Mesothelial cell of epicardium (in vitro differentiated cells): ENCODE measurements around the gene ADGRF5. TPM values are rescaled to one million over a fixed set of nuclear protein-coding genes. Genes with fewer than 3 reads are reported as not detected.

Experiments used
- DNase-seq, 2 experiments: peaks; one replicate each; pipeline ENCODE4 v3.0.0; 2021; ENCODE audit warnings: low spot score in 2 of 2; ENCODE audit not compliant: unreplicated experiment in 2 of 2
- H3K27ac Mint-ChIP-seq: 2 replicates; pipeline ENCODE4 v1.8.0; 2021; ENCODE audit warnings: mixed read lengths
- H3K27me3 Mint-ChIP-seq: 2 replicates; pipeline ENCODE4 v1.8.0; 2021; ENCODE audit warnings: low read depth, mixed read lengths
- H3K36me3 Mint-ChIP-seq: 2 replicates; pipeline ENCODE4 v1.8.0; 2021; ENCODE audit warnings: mixed read lengths
- H3K4me1 Mint-ChIP-seq: 2 replicates; pipeline ENCODE4 v1.8.0; 2021; ENCODE audit warnings: mixed read lengths
- H3K4me3 Mint-ChIP-seq: 2 replicates; pipeline ENCODE4 v1.8.0; 2021; ENCODE audit warnings: mild to moderate bottlenecking, moderate library complexity, mixed read lengths
- H3K9me3 Mint-ChIP-seq: 2 replicates; pipeline ENCODE4 v1.8.0; 2021; ENCODE audit warnings: mixed read lengths
- total RNA-seq: library from RNA; stranded (reverse); gene quantifications from 3 replicates; pipeline ENCODE4 v1.2.1, GENCODE V29; 2021
- TF ChIP-seq, protein P1 (sequence below): fragments of 200-600 bp; sonication (generic); IDR thresholded peaks from one replicate; pipeline ENCODE4 v1.5.0; 2021; ENCODE audit warnings: antibody characterized with exemption; ENCODE audit not compliant: unreplicated experiment

Gene ADGRF5
- total RNA-seq, 1 donor from 2014 or later, result 0.16 TPM

DNA sequence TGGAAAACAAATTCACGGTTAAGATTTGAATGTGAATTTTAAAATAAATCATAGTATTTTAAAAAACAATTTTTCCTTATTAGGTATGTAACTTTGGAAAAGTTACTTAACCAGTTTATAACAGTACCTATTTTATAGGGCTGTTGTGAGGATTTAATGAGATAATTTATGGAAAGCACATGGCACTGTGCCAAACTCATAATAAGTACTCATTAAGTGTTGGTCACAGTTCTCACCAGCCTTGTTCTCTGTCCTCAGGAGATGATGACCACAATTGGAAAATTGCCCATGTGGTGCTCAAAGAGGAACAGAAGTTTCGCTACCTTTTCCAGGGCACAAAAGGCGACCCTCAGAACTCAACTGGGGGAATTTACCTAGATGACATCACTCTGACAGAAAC, 88.9 kb downstream of the ADGRF5 start:
- TF ChIP-seq, protein P1, sequence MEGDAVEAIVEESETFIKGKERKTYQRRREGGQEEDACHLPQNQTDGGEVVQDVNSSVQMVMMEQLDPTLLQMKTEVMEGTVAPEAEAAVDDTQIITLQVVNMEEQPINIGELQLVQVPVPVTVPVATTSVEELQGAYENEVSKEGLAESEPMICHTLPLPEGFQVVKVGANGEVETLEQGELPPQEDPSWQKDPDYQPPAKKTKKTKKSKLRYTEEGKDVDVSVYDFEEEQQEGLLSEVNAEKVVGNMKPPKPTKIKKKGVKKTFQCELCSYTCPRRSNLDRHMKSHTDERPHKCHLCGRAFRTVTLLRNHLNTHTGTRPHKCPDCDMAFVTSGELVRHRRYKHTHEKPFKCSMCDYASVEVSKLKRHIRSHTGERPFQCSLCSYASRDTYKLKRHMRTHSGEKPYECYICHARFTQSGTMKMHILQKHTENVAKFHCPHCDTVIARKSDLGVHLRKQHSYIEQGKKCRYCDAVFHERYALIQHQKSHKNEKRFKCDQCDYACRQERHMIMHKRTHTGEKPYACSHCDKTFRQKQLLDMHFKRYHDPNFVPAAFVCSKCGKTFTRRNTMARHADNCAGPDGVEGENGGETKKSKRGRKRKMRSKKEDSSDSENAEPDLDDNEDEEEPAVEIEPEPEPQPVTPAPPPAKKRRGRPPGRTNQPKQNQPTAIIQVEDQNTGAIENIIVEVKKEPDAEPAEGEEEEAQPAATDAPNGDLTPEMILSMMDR, result no peak
- Mint-ChIP-seq H3K27ac (no peak overlapping the region), H3K27me3 (peaks cover 8% of the 10 kb centered on the region), H3K9me3 (no peaks in the 10 kb centered on the region), H3K4me1 (peaks cover 2% of the 10 kb centered on the region), H3K4me3 (no peak overlapping the region), H3K36me3 (no peaks in the 10 kb centered on the region)
- no peak for DNase-seq

DNA sequence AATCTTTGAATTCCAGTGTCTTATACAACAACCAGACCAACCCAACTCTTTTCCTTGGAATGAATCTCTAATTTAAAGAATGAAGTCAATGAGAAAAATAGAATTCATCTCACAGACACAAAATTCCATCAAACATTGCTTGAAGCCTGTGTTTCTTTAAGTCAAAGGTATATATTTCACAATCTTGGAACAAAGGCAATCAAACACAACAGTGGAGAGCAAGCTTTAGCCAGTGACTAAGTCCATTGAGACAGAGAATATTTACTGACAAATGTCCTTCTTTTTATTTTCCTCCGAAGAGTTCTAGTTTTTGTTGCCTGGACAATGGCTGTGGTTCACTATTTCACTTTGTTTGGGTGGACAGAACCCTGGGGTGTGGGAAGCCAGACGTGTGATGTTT, 92.8 kb downstream of the ADGRF5 start:
- TF ChIP-seq, protein P1, result no peak
- Mint-ChIP-seq H3K4me3 (no peak overlapping the region), H3K27ac (no peak overlapping the region), H3K9me3 (no peaks in the 10 kb centered on the region), H3K36me3 (no peaks in the 10 kb centered on the region), H3K27me3 (peaks cover 10% of the 10 kb centered on the region), H3K4me1 (peaks cover 2% of the 10 kb centered on the region)
- DNase-seq, result no peak

DNA sequence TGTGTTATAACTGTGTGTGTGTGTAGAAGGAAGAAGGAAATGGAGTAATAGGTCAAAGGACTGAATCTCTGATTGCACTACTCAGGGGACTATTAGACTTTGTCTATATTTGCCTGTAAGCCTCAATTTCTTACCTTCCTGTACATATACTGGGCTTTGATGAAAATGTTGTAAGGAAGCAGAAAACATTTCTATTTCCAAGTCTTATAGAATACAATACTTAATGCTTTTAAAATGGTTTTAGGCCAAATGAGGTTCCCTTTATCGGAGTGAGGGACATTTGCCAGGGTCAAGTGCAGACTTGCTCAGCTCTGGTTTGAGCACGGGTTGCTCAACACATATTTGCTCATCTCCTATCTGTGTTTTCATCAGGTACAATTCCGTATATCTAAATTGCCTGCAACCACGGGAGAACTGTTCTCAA, 100.3 kb downstream of the ADGRF5 start:
- no peaks in the 10 kb centered on the region for H3K9me3 Mint-ChIP-seq
- H3K4me1 Mint-ChIP-seq, result peaks cover 25% of the 10 kb centered on the region
- H3K36me3 Mint-ChIP-seq, result no peaks in the 10 kb centered on the region
- no peak overlapping the region for H3K4me3 Mint-ChIP-seq
- DNase-seq, result no peak
- H3K27ac Mint-ChIP-seq, result no peak overlapping the region
- TF ChIP-seq, protein P1, result no peak
- no peaks in the 10 kb centered on the region for H3K27me3 Mint-ChIP-seq

DNA sequence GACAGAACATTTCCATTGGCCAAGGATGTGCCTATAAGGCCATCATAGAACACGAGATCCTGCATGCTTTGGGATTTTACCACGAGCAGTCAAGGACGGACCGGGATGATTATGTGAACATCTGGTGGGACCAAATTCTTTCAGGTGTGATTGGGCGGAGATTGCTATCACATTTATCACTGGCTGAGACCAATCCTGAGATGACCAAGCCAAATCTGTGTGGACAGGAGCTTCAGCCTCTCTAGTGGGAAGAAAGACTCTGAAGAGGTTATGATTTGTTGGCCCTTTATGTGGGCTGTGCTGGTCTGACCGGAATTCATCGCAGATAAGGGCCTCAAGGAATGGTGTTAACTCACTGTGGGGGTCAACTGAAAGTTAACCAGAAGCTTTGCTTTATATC, 102.2 kb downstream of the ADGRF5 start:
- TF ChIP-seq, protein P1, result no peak
- H3K36me3 Mint-ChIP-seq, result no peaks in the 10 kb centered on the region
- DNase-seq, result no peak
- H3K27me3 Mint-ChIP-seq, result no peaks in the 10 kb centered on the region
- no peak overlapping the region for H3K27ac Mint-ChIP-seq
- no peak overlapping the region for H3K4me3 Mint-ChIP-seq
- peaks cover 25% of the 10 kb centered on the region for H3K4me1 Mint-ChIP-seq
- peaks cover 3% of the 10 kb centered on the region for H3K9me3 Mint-ChIP-seq

DNA sequence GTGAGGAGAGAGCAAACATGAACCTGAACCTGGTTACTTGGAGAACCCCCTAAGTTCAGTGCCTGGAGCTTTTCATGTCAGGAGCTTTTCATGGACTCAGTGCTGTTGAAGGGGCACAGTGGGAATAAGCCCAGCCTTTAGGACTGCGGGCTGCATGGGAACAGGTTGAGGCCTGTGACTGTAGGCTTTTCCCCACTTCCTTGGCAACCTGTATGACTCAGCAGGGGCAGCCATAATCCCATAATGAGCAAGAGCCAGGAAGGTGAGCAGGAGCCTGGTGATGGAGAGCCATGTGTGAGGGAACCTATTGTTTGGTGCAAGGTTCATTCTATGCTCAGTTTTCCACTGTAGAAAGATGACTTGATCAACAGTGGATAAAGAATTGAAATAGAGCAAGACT, 105.1 kb downstream of the ADGRF5 start:
- Mint-ChIP-seq H3K27me3 (no peaks in the 10 kb centered on the region), H3K27ac (no peak overlapping the region)
- no peak for DNase-seq

DNA sequence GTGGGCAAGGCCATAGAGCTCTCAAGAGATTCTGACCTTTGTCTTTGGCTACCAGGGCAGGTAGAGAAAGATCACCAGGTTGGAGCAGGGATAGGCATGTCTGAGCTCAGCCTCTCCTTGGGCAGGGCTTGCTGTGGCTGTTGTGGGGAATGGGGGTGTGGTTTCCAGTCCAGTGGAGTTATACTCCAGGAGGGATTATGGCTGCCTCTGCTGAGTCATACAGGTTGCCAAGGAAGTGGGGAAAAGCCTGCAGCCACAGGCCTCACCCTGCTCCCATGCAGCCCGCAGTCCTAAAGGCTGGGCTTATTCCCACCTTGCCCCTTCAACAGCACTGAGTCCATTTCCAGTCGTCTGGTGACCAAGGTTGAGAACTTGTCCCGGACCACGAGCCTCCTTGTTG, 106.6 kb downstream of the ADGRF5 start:
- no peak overlapping the region for H3K27ac Mint-ChIP-seq
- DNase-seq, result no peak
- no peak overlapping the region for H3K4me3 Mint-ChIP-seq
- H3K9me3 Mint-ChIP-seq, result peaks cover 45% of the 10 kb centered on the region
- peaks cover 22% of the 10 kb centered on the region for H3K4me1 Mint-ChIP-seq
- H3K36me3 Mint-ChIP-seq, result no peaks in the 10 kb centered on the region
- peaks cover 4% of the 10 kb centered on the region for H3K27me3 Mint-ChIP-seq
- TF ChIP-seq, protein P1, result no peak

More for the DNA sequence above, 105.1 kb downstream of the ADGRF5 start:
- Mint-ChIP-seq H3K4me1 (peaks cover 24% of the 10 kb centered on the region), H3K9me3 (peaks cover 30% of the 10 kb centered on the region), H3K36me3 (no peaks in the 10 kb centered on the region), H3K4me3 (no peak overlapping the region)
- TF ChIP-seq, protein P1, result no peak
